ENCODE data around the gene THRB.

- TF ChIP-seq POLR2A (IDR thresholded peaks at IDR 0.05; ENCODE audit: low read depth, low read length) (no peak), TAF1 (IDR thresholded peaks at IDR 0.05; ENCODE audit: low read depth, low read length) (no peak), POLR2AphosphoS5 (IDR thresholded peaks at IDR 0.05; ENCODE audit: low read depth, low read length) (no peak), SPI1 (IDR thresholded peaks at IDR 0.05; ENCODE audit: low read depth, low read length) (no peak)
Measured at GRCh38 chr3:24185738-24186384, 308.8 kb downstream of the THRB start.
